CD8-positive, alpha-beta memory T cell (primary cell): ENCODE results near the gene NCKAP5. TPM values are rescaled to one million over a fixed set of nuclear protein-coding genes. Genes with fewer than 3 reads are reported as not detected.

ENCODE experiments used
- CTCF ChIA-PET: fragments of 350-600 bp; sonication (Branson Sonifier 250); formaldehyde crosslinking; loops from one replicate; lab custom pipeline; 2021; ENCODE audit warnings: antibody characterized with exemption; lab: Charles Lee
- POLR2A ChIA-PET: fragments of 350-600 bp; sonication (Branson Sonifier 250); formaldehyde crosslinking; loops from one replicate; lab custom pipeline; 2021; ENCODE audit warnings: antibody characterized with exemption; lab: Charles Lee
- DNase-seq, 5 donors: peaks; one replicate each; pipeline versions ENCODE4 v3.0.0 to v3.0.0-alpha.2; 2020 to 2022; ENCODE audit warnings: mixed read lengths in 1 of 5
- H3K27ac ChIP-seq: one replicate; pipeline ENCODE4 v1.7.0; 2013; ENCODE audit warnings: low read depth, mild to moderate bottlenecking, low read length, moderate library complexity
- H3K27me3 ChIP-seq: 2 replicates; pipeline ENCODE4 v1.7.0; 2013; ENCODE audit warnings: low read length, mild to moderate bottlenecking; ENCODE audit not compliant: insufficient read depth, poor library complexity, severe bottlenecking
- H3K36me3 ChIP-seq: 2 replicates; pipeline ENCODE4 v1.7.0; 2013; ENCODE audit warnings: mild to moderate bottlenecking, low read length, moderate library complexity; ENCODE audit not compliant: insufficient read depth
- H3K4me1 ChIP-seq: 2 replicates; pipeline ENCODE4 v1.7.0; 2013; ENCODE audit warnings: mild to moderate bottlenecking, low read length, moderate library complexity; ENCODE audit not compliant: insufficient read depth
- H3K4me3 ChIP-seq: 2 replicates; pipeline ENCODE4 v1.7.0; 2013; ENCODE audit warnings: mild to moderate bottlenecking, low read length
- H3K9me3 ChIP-seq: 2 replicates; pipeline ENCODE4 v1.7.0; 2013; ENCODE audit warnings: mild to moderate bottlenecking, low read length
- H3K27ac Mint-ChIP-seq, 8 donors: one replicate each; pipeline ENCODE4 v1.8.0; 2020 to 2021; ENCODE audit warnings: mixed read lengths in 8 of 8, mild to moderate bottlenecking in 6 of 8, inconsistent platforms in 3 of 8, moderate library complexity in 3 of 8
- H3K27me3 Mint-ChIP-seq, 2 donors: one replicate each; pipeline ENCODE4 v1.8.0; 2020 to 2021; ENCODE audit warnings: mixed read lengths in 2 of 2, mild to moderate bottlenecking in 1 of 2, moderate library complexity in 1 of 2
- H3K36me3 Mint-ChIP-seq, 3 donors: one replicate each; pipeline ENCODE4 v1.8.0; 2020 to 2021; ENCODE audit warnings: mixed read lengths in 3 of 3, inconsistent platforms in 1 of 3, mild to moderate bottlenecking in 1 of 3
- H3K4me1 Mint-ChIP-seq, 3 donors: one replicate each; pipeline ENCODE4 v1.8.0; 2020 to 2021; ENCODE audit warnings: mixed read lengths in 3 of 3, inconsistent platforms in 1 of 3, mild to moderate bottlenecking in 1 of 3
- H3K4me3 Mint-ChIP-seq, 7 donors: one replicate each; pipeline ENCODE4 v1.8.0; 2020 to 2021; ENCODE audit warnings: mixed read lengths in 7 of 7, mild to moderate bottlenecking in 6 of 7, moderate library complexity in 4 of 7, inconsistent platforms in 2 of 7
- H3K9me3 Mint-ChIP-seq, 5 donors: one replicate each; pipeline ENCODE4 v1.8.0; 2020 to 2022; ENCODE audit warnings: mixed read lengths in 5 of 5, mild to moderate bottlenecking in 3 of 5, moderate library complexity in 2 of 5, inconsistent platforms in 1 of 5
- polyA plus RNA-seq: library from polyadenylated mRNA; unstranded; fragments of 300-500 nt; fragmentation: Illumina TruSeq; gene quantifications from one replicate; pipeline ENCODE4 v1.2.3, GENCODE V29; 2021
- total RNA-seq, 2 experiments: library from RNA; stranded (reverse); gene quantifications; one replicate each; pipeline ENCODE4 v1.2.3, GENCODE V29; 2021

Gene NCKAP5
- total and polyA plus RNA-seq, 3 experiments from 2014 or later = not detected

DNA sequence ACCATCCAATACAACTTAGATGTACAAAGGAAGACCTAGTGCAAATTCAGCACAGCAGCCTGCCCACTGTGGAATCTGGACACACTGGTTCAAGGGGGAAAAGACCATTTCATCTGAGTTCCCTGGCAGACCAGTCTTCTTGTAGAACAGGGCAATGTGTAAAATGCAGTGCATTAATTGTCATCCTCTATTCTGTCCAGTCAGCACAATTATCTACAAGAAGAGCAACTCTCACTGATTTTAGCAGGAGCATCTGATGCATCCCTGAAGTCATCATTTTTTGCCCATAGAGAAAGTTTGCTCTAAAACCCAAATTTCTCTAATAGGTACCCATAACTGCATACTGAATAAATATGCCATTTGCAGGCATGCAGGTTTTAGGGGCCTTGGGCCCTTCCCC is 816.4 kb downstream of the NCKAP5 start:
- Histone ChIP-seq H3K4me1 (no peaks in the 10 kb centered on the region), H3K27ac (no peak overlapping the region), H3K36me3 (no peaks in the 10 kb centered on the region), H3K27me3 (no peaks in the 10 kb centered on the region), H3K9me3 (no peaks in the 10 kb centered on the region), H3K4me3 (no peak overlapping the region)
- ChIA-PET CTCF (no interaction called here), POLR2A (no interaction called here)
- no peaks in the 10 kb centered on the region for H3K36me3 Mint-ChIP-seq
- H3K27me3 Mint-ChIP-seq = no peaks in the 10 kb centered on the region
- H3K4me1 Mint-ChIP-seq = no peaks in the 10 kb centered on the region
- no peak for DNase-seq
- no peak overlapping the region for H3K27ac Mint-ChIP-seq
- H3K9me3 Mint-ChIP-seq = peaks cover 0 to 19% (median 4%) of the 10 kb centered on the region in 5 donors
- H3K4me3 Mint-ChIP-seq = no peak overlapping the region

- Mint-ChIP-seq H3K27me3 (no peaks in the 10 kb centered on the region), H3K4me3 (no peak overlapping the region), H3K27ac (no peak overlapping the region), H3K9me3 (peaks cover 0 to 19% (median 4%) of the 10 kb centered on the region in 5 donors), H3K36me3 (no peaks in the 10 kb centered on the region), H3K4me1 (no peaks in the 10 kb centered on the region)
- no peak overlapping the region for H3K27ac ChIP-seq
- no peaks in the 10 kb centered on the region for H3K27me3 ChIP-seq
- POLR2A ChIA-PET = no interaction called here
- H3K36me3 ChIP-seq = no peaks in the 10 kb centered on the region
- DNase-seq = no peak
- CTCF ChIA-PET = no interaction called here
- no peaks in the 10 kb centered on the region for H3K9me3 ChIP-seq
- no peak overlapping the region for H3K4me3 ChIP-seq
- H3K4me1 ChIP-seq = no peaks in the 10 kb centered on the region
Observed at GRCh38 chr2:132750606-132751005, 817.7 kb downstream of the NCKAP5 start.

DNA sequence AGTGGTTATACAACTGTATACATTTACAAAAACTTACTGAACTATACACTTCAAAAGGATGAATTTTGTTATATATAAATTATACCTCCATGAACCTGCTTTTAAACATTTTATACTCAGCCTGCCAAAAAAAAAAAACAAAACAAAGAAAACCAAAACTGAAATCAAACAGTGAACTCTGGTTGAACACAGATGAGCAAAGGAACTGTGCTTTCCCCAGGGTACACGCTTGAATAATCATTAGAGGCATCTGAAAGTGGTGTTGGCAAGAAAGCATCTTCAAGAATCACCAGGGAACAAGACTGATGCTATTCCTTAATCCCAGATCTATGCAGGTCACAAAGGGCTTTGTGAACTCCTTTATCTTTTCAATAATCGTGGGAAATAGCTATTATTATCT is 821.2 kb downstream of the NCKAP5 start:
- H3K27me3 ChIP-seq = no peaks in the 10 kb centered on the region
- no peaks in the 10 kb centered on the region for H3K4me1 ChIP-seq
- peaks cover 2 to 17% (median 9%) of the 10 kb centered on the region in 5 donors for H3K9me3 Mint-ChIP-seq
- H3K27ac ChIP-seq = no peak overlapping the region
- no peaks in the 10 kb centered on the region for H3K36me3 Mint-ChIP-seq
- ChIA-PET POLR2A (no interaction called here), CTCF (no interaction called here)
- H3K4me3 ChIP-seq = no peak overlapping the region
- no peaks in the 10 kb centered on the region for H3K27me3 Mint-ChIP-seq
- H3K4me3 Mint-ChIP-seq = no peak overlapping the region
- no peak overlapping the region for H3K27ac Mint-ChIP-seq
- H3K9me3 ChIP-seq = no peaks in the 10 kb centered on the region
- H3K4me1 Mint-ChIP-seq = no peaks in the 10 kb centered on the region
- no peak for DNase-seq
- H3K36me3 ChIP-seq = no peaks in the 10 kb centered on the region

GRCh38 chr2:132741754-132742153 is 826.5 kb downstream of the NCKAP5 start:
- Histone ChIP-seq H3K36me3 (no peaks in the 10 kb centered on the region), H3K27ac (no peak overlapping the region), H3K4me3 (no peak overlapping the region), H3K9me3 (no peaks in the 10 kb centered on the region), H3K27me3 (no peaks in the 10 kb centered on the region), H3K4me1 (no peaks in the 10 kb centered on the region)
- Mint-ChIP-seq H3K9me3 (peaks cover 0 to 30% (median 9%) of the 10 kb centered on the region in 5 donors), H3K4me3 (no peak overlapping the region), H3K27me3 (no peaks in the 10 kb centered on the region), H3K27ac (no peak overlapping the region), H3K4me1 (no peaks in the 10 kb centered on the region), H3K36me3 (no peaks in the 10 kb centered on the region)
- no peak for DNase-seq
- ChIA-PET CTCF (no interaction called here), POLR2A (no interaction called here)

GRCh38 chr2:132740081-132740720 is 828.1 kb downstream of the NCKAP5 start:
- ChIA-PET CTCF (no interaction called here), POLR2A (no interaction called here)
- no peaks in the 10 kb centered on the region for H3K36me3 Mint-ChIP-seq
- H3K36me3 ChIP-seq = no peaks in the 10 kb centered on the region
- no peaks in the 10 kb centered on the region for H3K4me1 Mint-ChIP-seq
- H3K27me3 Mint-ChIP-seq = no peaks in the 10 kb centered on the region
- no peak overlapping the region for H3K27ac ChIP-seq
- no peaks in the 10 kb centered on the region for H3K27me3 ChIP-seq
- H3K9me3 Mint-ChIP-seq = peaks cover 0 to 35% (median 6%) of the 10 kb centered on the region in 5 donors
- no peak overlapping the region for H3K4me3 Mint-ChIP-seq
- no peak overlapping the region for H3K4me3 ChIP-seq
- H3K27ac Mint-ChIP-seq = no peak overlapping the region
- no peaks in the 10 kb centered on the region for H3K4me1 ChIP-seq
- no peak for DNase-seq
- no peaks in the 10 kb centered on the region for H3K9me3 ChIP-seq

DNA sequence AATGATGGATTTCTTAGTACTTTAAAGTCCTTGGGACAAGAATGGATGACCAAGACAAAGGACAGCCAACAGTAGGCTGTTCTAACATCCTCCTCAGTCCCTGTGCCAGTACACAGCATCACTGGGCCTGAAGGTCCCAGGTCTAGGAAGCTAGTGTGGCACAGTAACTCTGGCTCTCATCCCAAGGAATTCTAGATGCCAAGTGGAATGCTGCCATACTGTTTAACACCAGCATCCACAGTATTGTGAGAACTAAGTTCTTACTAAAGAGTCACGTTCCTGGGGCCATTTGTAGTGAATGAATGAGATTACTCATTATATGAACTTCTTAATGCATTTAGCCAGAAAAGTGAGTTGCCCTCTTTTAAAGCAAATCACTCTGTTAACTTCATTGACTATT is 830.0 kb downstream of the NCKAP5 start:
- H3K36me3 ChIP-seq = no peaks in the 10 kb centered on the region
- ChIA-PET CTCF (no interaction called here), POLR2A (no interaction called here)
- no peak for DNase-seq
- Mint-ChIP-seq H3K9me3 (peaks cover 0 to 27% (median 6%) of the 10 kb centered on the region in 5 donors), H3K4me3 (no peak overlapping the region), H3K36me3 (no peaks in the 10 kb centered on the region), H3K27ac (no peak overlapping the region), H3K4me1 (no peaks in the 10 kb centered on the region), H3K27me3 (no peaks in the 10 kb centered on the region)
- H3K27ac ChIP-seq = no peak overlapping the region
- H3K9me3 ChIP-seq = no peaks in the 10 kb centered on the region
- H3K4me3 ChIP-seq = no peak overlapping the region
- no peaks in the 10 kb centered on the region for H3K4me1 ChIP-seq
- no peaks in the 10 kb centered on the region for H3K27me3 ChIP-seq

GRCh38 chr2:132736059-132736458 is 832.2 kb downstream of the NCKAP5 start:
- Mint-ChIP-seq H3K27me3 (no peaks in the 10 kb centered on the region), H3K4me3 (no peak overlapping the region), H3K36me3 (no peaks in the 10 kb centered on the region), H3K4me1 (no peaks in the 10 kb centered on the region), H3K27ac (no peak overlapping the region), H3K9me3 (peaks cover 0 to 24% (median 0%) of the 10 kb centered on the region in 5 donors)
- Histone ChIP-seq H3K4me1 (no peaks in the 10 kb centered on the region), H3K9me3 (no peaks in the 10 kb centered on the region), H3K36me3 (no peaks in the 10 kb centered on the region), H3K27ac (no peak overlapping the region), H3K27me3 (no peaks in the 10 kb centered on the region), H3K4me3 (no peak overlapping the region)
- ChIA-PET POLR2A (no interaction called here), CTCF (no interaction called here)
- DNase-seq = no peak

- CTCF ChIA-PET = no interaction called here
Observed at GRCh38 chr2:132734961-132735360, 833.3 kb downstream of the NCKAP5 start.

More at GRCh38 chr2:132734961-132735360, 833.3 kb downstream of the NCKAP5 start:
- H3K4me1 Mint-ChIP-seq = no peaks in the 10 kb centered on the region
- no peaks in the 10 kb centered on the region for H3K27me3 Mint-ChIP-seq
- no peaks in the 10 kb centered on the region for H3K9me3 ChIP-seq
- H3K27me3 ChIP-seq = no peaks in the 10 kb centered on the region
- DNase-seq = no peak
- POLR2A ChIA-PET = no interaction called here
- H3K27ac ChIP-seq = no peak overlapping the region
- no peak overlapping the region for H3K4me3 ChIP-seq
- peaks cover 0 to 24% (median 3%) of the 10 kb centered on the region in 5 donors for H3K9me3 Mint-ChIP-seq
- no peak overlapping the region for H3K4me3 Mint-ChIP-seq
- H3K36me3 Mint-ChIP-seq = no peaks in the 10 kb centered on the region
- no peak overlapping the region for H3K27ac Mint-ChIP-seq
- H3K4me1 ChIP-seq = no peaks in the 10 kb centered on the region
- H3K36me3 ChIP-seq = no peaks in the 10 kb centered on the region
